Upper lobe of left lung (tissue), 6 donors: ENCODE results near the gene GCNT4. TPM values are rescaled to one million over a fixed set of nuclear protein-coding genes. Genes with fewer than 3 reads are reported as not detected.

ENCODE experiments used
- ATAC-seq, 2 donors: fragments of 200-7000 bp; cut with Tn5 transposase; one replicate each; pipeline ENCODE4 v1.9.1; 2022; ENCODE audit warnings: mild to moderate bottlenecking in 2 of 2, moderate library complexity in 2 of 2; ENCODE audit not compliant: low FRiP score in 2 of 2
- DNase-seq, 2 donors: peaks; one replicate each; pipeline ENCODE4 v3.0.0-alpha.2; 2019 to 2020
- H3K27ac ChIP-seq, 4 donors: fragments of 200-600 bp; sonication (generic); one replicate each; pipeline ENCODE4 v1.5.1; 2016 to 2019
- H3K27me3 ChIP-seq, 4 donors: fragments of 200-600 bp; sonication (generic); one replicate each; pipeline ENCODE4 v1.5.1; 2017 to 2019
- H3K36me3 ChIP-seq, 4 donors: fragments of 200-600 bp; sonication (generic); one replicate each; pipeline ENCODE4 v1.5.1; 2016 to 2019
- H3K4me1 ChIP-seq, 4 donors: fragments of 200-600 bp; sonication (generic); one replicate each; pipeline ENCODE4 v1.5.1; 2018 to 2019
- H3K4me3 ChIP-seq, 4 donors: fragments of 200-600 bp; sonication (generic); one replicate each; pipeline ENCODE4 v1.5.1; 2017 to 2019; ENCODE audit warnings: mild to moderate bottlenecking in 2 of 4, moderate library complexity in 1 of 4
- H3K9me3 ChIP-seq, 4 donors: fragments of 200-600 bp; sonication (generic); one replicate each; pipeline ENCODE4 v1.5.1; 2018 to 2019
- CTCF ChIP-seq, 6 experiments: fragments of 450-650 bp in 4 of 6; fragments of 200-600 bp in 2 of 6; sonication (generic) in 2 of 6; IDR thresholded peaks; one replicate each; pipeline ENCODE4 v1.5.1; 2016 to 2019; ENCODE audit warnings: antibody characterized with exemption in 6 of 6
- EP300 ChIP-seq, 4 donors: sonication (generic); formaldehyde crosslinking; IDR thresholded peaks; one replicate each; pipeline ENCODE4 v1.5.1; 2017; ENCODE audit warnings: antibody characterized with exemption in 4 of 4, control low read depth in 2 of 4
- POLR2A ChIP-seq, 4 donors: fragments of 450-650 bp; IDR thresholded peaks; one replicate each; pipeline ENCODE4 v1.5.1; 2016 to 2017; ENCODE audit warnings: antibody characterized with exemption in 4 of 4, mild to moderate bottlenecking in 2 of 4
- POLR2AphosphoS5 ChIP-seq, 2 donors: sonication (generic); formaldehyde crosslinking; IDR thresholded peaks; one replicate each; pipeline ENCODE4 v1.5.1; 2017; ENCODE audit warnings: antibody characterized with exemption in 2 of 2
- WGBS, 2 donors: methylation state at CpG; one replicate each; pipeline ENCODE4 v1.1.5; 2017 to 2018; 5-methylcytosine and 5-hydroxymethylcytosine counted together
- total RNA-seq, 6 donors: library from RNA; depleted of rRNA in 4 of 6; stranded (reverse); fragments of >200 nt in 4 of 6; gene quantifications; one replicate each; pipeline versions ENCODE4 v1.1.0 to v1.2.1, GENCODE V29; 2016 to 2021
- donor health status: DM: no; HTN: no; CAD: no; lungs with moderate emphysema.
- donor health status: DM: no; HTN: yes; CAD: no; lungs with severe emphysema.

GCNT4 gene
- total RNA-seq, 6 donors from 2014 or later = 0.33 to 3.6 (median 1.8) TPM

- H3K4me1 ChIP-seq = no peaks in the 10 kb centered on the region
- H3K27ac ChIP-seq = no peak overlapping the region
- 86 to 88% methylated on average over 10 of the region's 10 CpGs for WGBS, 2 donors
- TF ChIP-seq EP300 (IDR thresholded peaks at IDR 0.05) (no peak), POLR2A (IDR thresholded peaks at IDR 0.05) (no peak), POLR2AphosphoS5 (IDR thresholded peaks at IDR 0.05) (no peak), CTCF (IDR thresholded peaks at IDR 0.05) (no peak)
- no peaks in the 10 kb centered on the region for H3K9me3 ChIP-seq
- no peaks in the 10 kb centered on the region for H3K36me3 ChIP-seq
- H3K4me3 ChIP-seq = no peak overlapping the region
- ATAC-seq (no peak), DNase-seq (peak in 1 of 2 donors; percentile 49)
- no peaks in the 10 kb centered on the region for H3K27me3 ChIP-seq
Measured at GRCh38 chr5:75020016-75020656, 32.2 kb downstream of the GCNT4 start.

GRCh38 chr5:75018805-75019587 is 33.4 kb downstream of the GCNT4 start:
- H3K4me1 ChIP-seq = no peaks in the 10 kb centered on the region
- H3K27ac ChIP-seq = no peak overlapping the region
- no peak for TF ChIP-seq POLR2AphosphoS5 (IDR thresholded peaks at IDR 0.05)
- TF ChIP-seq POLR2A (IDR thresholded peaks at IDR 0.05) = no peak
- no peak for TF ChIP-seq EP300 (IDR thresholded peaks at IDR 0.05)
- TF ChIP-seq CTCF (IDR thresholded peaks at IDR 0.05) = no peak
- WGBS, 2 donors = 73 to 78% methylated on average over 7 of the region's 7 CpGs
- H3K27me3 ChIP-seq = no peaks in the 10 kb centered on the region
- no peak overlapping the region for H3K4me3 ChIP-seq
- DNase-seq = no peak
- H3K9me3 ChIP-seq = no peaks in the 10 kb centered on the region
- ATAC-seq = no peak
- H3K36me3 ChIP-seq = no peaks in the 10 kb centered on the region

- WGBS, 2 donors = 86 to 89% methylated on average over 5 of the region's 5 CpGs
- no peaks in the 10 kb centered on the region for H3K4me1 ChIP-seq
- DNase-seq = no peak
- TF ChIP-seq EP300 (IDR thresholded peaks at IDR 0.05) (no peak), CTCF (IDR thresholded peaks at IDR 0.05) (no peak), POLR2AphosphoS5 (IDR thresholded peaks at IDR 0.05) (no peak), POLR2A (IDR thresholded peaks at IDR 0.05) (no peak)
- no peak overlapping the region for H3K4me3 ChIP-seq
- no peaks in the 10 kb centered on the region for H3K27me3 ChIP-seq
- no peak overlapping the region for H3K27ac ChIP-seq
- no peaks in the 10 kb centered on the region for H3K9me3 ChIP-seq
- no peak for ATAC-seq
- H3K36me3 ChIP-seq = no peaks in the 10 kb centered on the region
Measured at GRCh38 chr5:75017971-75018370, 34.4 kb downstream of the GCNT4 start.

- DNase-seq (no peak), ATAC-seq (no peak)
- H3K27me3 ChIP-seq = no peaks in the 10 kb centered on the region
- no peaks in the 10 kb centered on the region for H3K9me3 ChIP-seq
- no peaks in the 10 kb centered on the region for H3K4me1 ChIP-seq
- no peak overlapping the region for H3K27ac ChIP-seq
- no peaks in the 10 kb centered on the region for H3K36me3 ChIP-seq
- no peak for TF ChIP-seq EP300 (IDR thresholded peaks at IDR 0.05)
- no peak for TF ChIP-seq CTCF (IDR thresholded peaks at IDR 0.05)
- no peak for TF ChIP-seq POLR2AphosphoS5 (IDR thresholded peaks at IDR 0.05)
- H3K4me3 ChIP-seq = no peak overlapping the region
- 83 to 86% methylated on average over 3 of the region's 3 CpGs for WGBS, 2 donors
Measured at GRCh38 chr5:75016896-75017295, 35.5 kb downstream of the GCNT4 start.
